HAP-1 (cell line): ENCODE results near the gene ATG9A.

Experiments used
- DNase-seq, 2 experiments: peaks; one replicate each; pipeline ENCODE4 v3.0.0-alpha.2; 2016 to 2020; ENCODE audit warnings: low spot score in 2 of 2
- H3K27me3 ChIP-seq: fragments of 250-450 bp; sonication (Bioruptor Pico); 2 replicates; pipeline ENCODE4 v1.5.1; 2020; ENCODE audit warnings: low read depth, mild to moderate bottlenecking, moderate library complexity
- H3K36me3 ChIP-seq: fragments of 250-450 bp; sonication (Bioruptor Pico); replicated peaks from 2 replicates; pipeline ENCODE4 v1.5.1; 2020; ENCODE audit warnings: mild to moderate bottlenecking
- H3K4me1 ChIP-seq: fragments of 250-450 bp; sonication (Bioruptor Pico); 2 replicates; pipeline ENCODE4 v1.5.1; 2020; ENCODE audit warnings: mild to moderate bottlenecking
- H3K4me3 ChIP-seq: fragments of 250-450 bp; sonication (Bioruptor Pico); 2 replicates; pipeline ENCODE4 v1.5.1; 2020; ENCODE audit warnings: mild to moderate bottlenecking, moderate library complexity
- H3K9me3 ChIP-seq: fragments of 250-450 bp; sonication (Bioruptor Pico); 2 replicates; pipeline ENCODE4 v1.5.1; 2020; ENCODE audit warnings: mild to moderate bottlenecking, moderate library complexity
- in situ Hi-C: fragments of 300-500 bp; cut with MboI; formaldehyde crosslinking; loops from 3 replicates; pipeline ENCODE4 v1.14.3; 2020; ENCODE audit warnings: low sequenced_read_pairs, inconsistent platforms, mixed read lengths

The ATG9A gene

DNA sequence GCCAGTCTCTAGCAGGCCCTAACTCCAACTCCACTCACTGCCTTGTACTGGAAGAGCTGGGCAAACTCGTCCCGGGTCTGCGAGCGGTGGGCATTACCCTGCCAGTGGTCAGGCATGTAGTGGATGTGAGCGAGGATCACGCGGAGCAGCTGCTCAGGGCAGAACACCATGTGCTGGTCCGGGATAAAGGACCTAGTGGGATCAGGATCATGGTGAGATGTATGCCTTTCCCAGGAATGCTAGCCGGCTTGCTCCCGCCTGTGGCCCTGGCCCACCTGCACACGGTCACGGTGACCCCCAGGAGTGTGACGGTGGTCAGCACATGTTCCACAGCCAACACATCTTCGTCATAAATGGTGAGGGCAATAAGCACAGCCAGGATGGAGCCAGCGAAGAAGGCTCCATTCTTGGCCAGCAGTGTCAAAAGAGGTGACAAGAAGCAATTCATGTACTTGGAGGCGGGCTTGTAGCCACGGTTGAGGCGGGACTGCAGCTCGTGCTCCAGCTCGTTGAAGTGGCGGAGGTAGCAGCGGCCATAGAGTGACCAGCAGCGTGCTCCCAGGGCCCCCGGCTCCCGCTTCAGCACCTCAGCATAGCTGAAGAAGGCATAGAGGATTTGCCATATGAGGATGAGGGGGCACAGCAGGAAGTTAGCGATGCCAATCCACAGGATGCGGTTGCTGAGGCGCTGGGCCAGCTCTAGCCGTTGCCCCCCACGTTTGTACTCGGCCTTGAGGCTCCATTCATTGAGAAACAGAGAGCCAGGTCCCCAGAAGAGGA is 5.4 kb downstream of the ATG9A start:
- no peak overlapping the region for H3K4me3 ChIP-seq
- no peak for DNase-seq
- H3K27me3 ChIP-seq: no peaks in the 10 kb centered on the region
- H3K9me3 ChIP-seq: no peaks in the 10 kb centered on the region
- in situ Hi-C loops: no loop called here
- peaks cover 9% of the 10 kb centered on the region for H3K4me1 ChIP-seq
- H3K36me3 ChIP-seq: peaks cover 67% of the 10 kb centered on the region

GRCh38 chr2:219221957-219222518 is 7.4 kb downstream of the ATG9A start:
- H3K27me3 ChIP-seq: no peaks in the 10 kb centered on the region
- DNase-seq: no peak
- no peak overlapping the region for H3K4me3 ChIP-seq
- peaks cover 67% of the 10 kb centered on the region for H3K36me3 ChIP-seq
- in situ Hi-C loops: no loop called here
- no peaks in the 10 kb centered on the region for H3K9me3 ChIP-seq
- peaks cover 11% of the 10 kb centered on the region for H3K4me1 ChIP-seq

GRCh38 chr2:219220652-219221402 is 8.6 kb downstream of the ATG9A start:
- peaks cover 66% of the 10 kb centered on the region for H3K36me3 ChIP-seq
- no peak for DNase-seq
- in situ Hi-C loops: no loop called here
- no peaks in the 10 kb centered on the region for H3K27me3 ChIP-seq
- no peaks in the 10 kb centered on the region for H3K9me3 ChIP-seq
- H3K4me1 ChIP-seq: peaks cover 11% of the 10 kb centered on the region
- no peak overlapping the region for H3K4me3 ChIP-seq

- Histone ChIP-seq H3K4me1 (peaks cover 11% of the 10 kb centered on the region), H3K36me3 (peaks cover 58% of the 10 kb centered on the region), H3K4me3 (no peak overlapping the region), H3K9me3 (no peaks in the 10 kb centered on the region), H3K27me3 (no peaks in the 10 kb centered on the region)
- no peak for DNase-seq
- in situ Hi-C loops: no loop called here
Observed at GRCh38 chr2:219219784-219220532, 9.5 kb downstream of the ATG9A start.

GRCh38 chr2:219218732-219219701 is 10.4 kb downstream of the ATG9A start, which contains the start of gene ABCB6:
Gene ABCB6, minus strand, starts transcription at chr2:219218958. Its CDS starts 285 bp downstream, at chr2:219218673.
- H3K9me3 ChIP-seq: no peaks in the 10 kb centered on the region
- H3K4me1 ChIP-seq: peaks cover 11% of the 10 kb centered on the region
- H3K27me3 ChIP-seq: no peaks in the 10 kb centered on the region
- no peak within 1 kb of the TSS for H3K4me3 ChIP-seq
- DNase-seq: no peak
- in situ Hi-C loops: no loop called here
- peaks cover 48% of the 10 kb centered on the region for H3K36me3 ChIP-seq

DNA sequence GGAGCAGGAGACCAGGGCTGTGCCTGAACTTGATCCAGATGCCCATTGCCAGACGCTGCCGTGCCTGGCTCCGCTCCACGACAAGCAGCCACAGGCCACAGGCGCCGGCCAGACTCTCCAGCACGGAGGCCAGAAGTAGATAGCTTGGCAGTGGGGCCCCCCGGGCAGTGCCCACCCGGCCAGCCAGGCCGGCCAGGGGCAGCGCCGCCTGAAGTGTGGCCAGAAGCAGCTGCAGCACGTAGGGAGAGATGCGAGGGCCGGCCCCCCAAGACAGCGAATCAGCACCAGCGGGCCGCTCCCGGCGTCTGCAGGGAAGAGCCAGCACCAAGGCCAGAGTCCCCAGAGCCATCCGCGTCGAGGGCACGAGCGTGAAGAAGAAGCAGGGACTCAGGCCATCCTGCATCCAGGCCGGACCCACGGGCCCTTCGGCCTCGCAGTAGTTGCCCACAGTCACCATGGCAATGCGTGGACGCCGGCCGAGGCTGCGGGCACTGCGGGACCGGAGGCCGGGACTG is 11.2 kb downstream of the ATG9A start:
- in situ Hi-C loops: no loop called here
- no peaks in the 10 kb centered on the region for H3K9me3 ChIP-seq
- peaks cover 41% of the 10 kb centered on the region for H3K36me3 ChIP-seq
- H3K27me3 ChIP-seq: no peaks in the 10 kb centered on the region
- no peak for DNase-seq
- H3K4me3 ChIP-seq: no peak overlapping the region
- H3K4me1 ChIP-seq: peaks cover 11% of the 10 kb centered on the region

DNA sequence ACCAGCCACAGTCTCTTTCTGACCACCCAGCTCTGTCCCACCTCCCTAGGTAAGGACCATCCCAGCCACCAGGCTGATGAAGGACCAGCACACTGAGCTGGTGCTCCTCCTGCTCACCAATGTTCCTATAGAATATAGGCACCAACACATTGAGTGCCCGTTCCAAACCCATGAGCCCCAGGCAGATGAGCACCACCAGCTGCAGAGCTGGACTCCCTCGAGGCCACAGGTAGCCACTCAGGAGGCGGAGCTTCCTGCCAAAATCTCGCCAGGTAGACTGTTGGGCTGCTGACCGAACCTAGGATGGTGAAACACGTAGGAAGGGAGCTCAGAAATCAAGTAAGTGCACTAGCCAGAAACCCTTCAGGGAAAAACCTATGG is 12.9 kb downstream of the ATG9A start:
- DNase-seq: no peak
- peaks cover 26% of the 10 kb centered on the region for H3K36me3 ChIP-seq
- no peaks in the 10 kb centered on the region for H3K27me3 ChIP-seq
- no peaks in the 10 kb centered on the region for H3K9me3 ChIP-seq
- in situ Hi-C loops: no loop called here
- H3K4me3 ChIP-seq: no peak overlapping the region
- H3K4me1 ChIP-seq: peaks cover 11% of the 10 kb centered on the region

DNA sequence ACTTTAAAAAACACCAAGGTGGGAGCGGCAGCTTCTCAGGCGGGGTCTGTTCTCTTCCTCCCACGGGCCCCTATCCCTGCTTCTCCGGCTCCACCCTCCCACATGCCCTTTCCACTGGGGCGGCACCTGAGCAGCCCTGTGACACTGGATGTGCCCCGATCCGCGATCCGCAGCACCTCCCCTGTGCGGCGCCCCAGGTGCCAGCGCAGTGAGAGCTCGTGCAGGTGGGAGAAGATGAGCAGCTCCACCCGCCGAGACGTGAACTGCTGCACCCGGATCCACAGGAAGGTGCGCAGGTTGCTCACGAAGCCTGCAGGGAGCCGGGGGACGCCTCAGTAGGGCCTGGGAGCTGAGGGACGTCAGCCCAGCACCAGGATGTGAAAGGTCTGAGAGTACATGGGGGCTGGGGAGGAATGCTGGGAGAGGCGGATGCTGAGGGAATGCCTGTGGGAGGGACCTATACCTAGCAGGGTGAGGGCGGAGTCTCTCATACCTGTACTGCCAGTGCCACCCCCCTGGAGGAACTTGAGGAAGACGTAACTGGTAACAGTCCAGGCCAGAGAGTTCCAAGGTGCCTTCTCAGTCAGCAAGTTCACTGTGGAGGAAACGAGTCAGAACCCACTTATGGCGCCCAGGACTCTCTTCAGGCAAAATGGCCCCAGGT is 13.4 kb downstream of the ATG9A start:
- Histone ChIP-seq H3K36me3 (peaks cover 21% of the 10 kb centered on the region), H3K4me3 (no peak overlapping the region), H3K4me1 (peaks cover 11% of the 10 kb centered on the region), H3K27me3 (no peaks in the 10 kb centered on the region), H3K9me3 (no peaks in the 10 kb centered on the region)
- no peak for DNase-seq
- in situ Hi-C loops: no loop called here

GRCh38 chr2:219214786-219215185 is 14.7 kb downstream of the ATG9A start:
- DNase-seq: no peak
- in situ Hi-C loops: no loop called here
- Histone ChIP-seq H3K36me3 (peaks cover 10% of the 10 kb centered on the region), H3K4me1 (peaks cover 11% of the 10 kb centered on the region), H3K9me3 (no peaks in the 10 kb centered on the region), H3K4me3 (no peak overlapping the region), H3K27me3 (no peaks in the 10 kb centered on the region)

- H3K4me1 ChIP-seq: peaks cover 11% of the 10 kb centered on the region
- in situ Hi-C loops: no loop called here
- no peak for DNase-seq
- H3K4me3 ChIP-seq: no peak overlapping the region
- peaks cover 6% of the 10 kb centered on the region for H3K36me3 ChIP-seq
- no peaks in the 10 kb centered on the region for H3K27me3 ChIP-seq
- H3K9me3 ChIP-seq: no peaks in the 10 kb centered on the region
Observed at GRCh38 chr2:219214141-219214540, 15.3 kb downstream of the ATG9A start.

- Histone ChIP-seq H3K4me1 (peaks cover 11% of the 10 kb centered on the region), H3K4me3 (no peak overlapping the region), H3K9me3 (no peaks in the 10 kb centered on the region), H3K36me3 (peaks cover 6% of the 10 kb centered on the region; the same call in 1 of the 2 replicates), H3K27me3 (no peaks in the 10 kb centered on the region)
- no peak for DNase-seq
- in situ Hi-C loops: no loop called here
Observed at GRCh38 chr2:219213486-219214071, 15.9 kb downstream of the ATG9A start.

DNA sequence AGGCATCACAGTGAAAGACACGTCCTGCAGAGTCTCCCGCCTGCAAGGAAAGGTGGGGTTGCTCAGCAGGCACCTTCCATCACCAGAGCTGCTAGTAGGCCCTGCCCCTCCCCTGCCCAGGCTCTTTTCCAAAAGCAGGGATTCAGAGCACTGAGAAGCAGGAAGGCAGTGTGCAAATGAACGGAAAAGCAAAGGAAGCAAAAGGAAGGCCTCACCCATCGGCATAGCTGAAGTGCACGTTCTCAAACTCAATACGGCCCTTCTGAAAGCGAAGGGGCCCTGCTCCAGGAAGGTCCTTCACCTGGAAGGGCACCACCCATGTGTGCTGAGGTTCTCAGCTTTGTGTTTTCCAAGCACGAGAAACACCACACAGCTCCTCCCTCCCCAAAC is 16.4 kb downstream of the ATG9A start:
- in situ Hi-C loops: no loop called here
- peaks cover 11% of the 10 kb centered on the region; the same call in 1 of the 2 replicates for H3K36me3 ChIP-seq
- no peak for DNase-seq
- H3K9me3 ChIP-seq: no peaks in the 10 kb centered on the region
- H3K4me1 ChIP-seq: peaks cover 7% of the 10 kb centered on the region
- no peak overlapping the region for H3K4me3 ChIP-seq
- H3K27me3 ChIP-seq: no peaks in the 10 kb centered on the region
